SU-DHL-6 (cell line): ENCODE measurements around the gene FUT4.

Experiments
- CTCF ChIP-seq: fragments of 200-600 bp; sonication (generic); IDR thresholded peaks from one replicate; pipeline ENCODE4 v1.5.1; 2017; ENCODE audit warnings: antibody characterized with exemption, mild to moderate bottlenecking, low read length, moderate library complexity; ENCODE audit not compliant: insufficient read depth, poor library complexity, severe bottlenecking
- EZH2phosphoT487 ChIP-seq: fragments of 200-600 bp; sonication (generic), shearing (Covaris generic); conservative IDR thresholded peaks from 2 replicates; pipeline ENCODE4 v1.6.1; 2018; ENCODE audit warnings: mild to moderate bottlenecking, antibody characterized with exemption, low read length, moderate library complexity, mixed read lengths

GRCh38 chr11:94583866-94584500 is 40.3 kb downstream of the FUT4 start:
- TF ChIP-seq CTCF (no peak), EZH2phosphoT487 (no peak)
